GM18520 (cell line): ENCODE measurements around the gene MBD6.
"Not testable (repeated sequence)": the region's sequence is repeated elsewhere in the genome, so short reads cannot be mapped to it uniquely, and the experiment has no call there.

Experiments
- ATAC-seq: cut with Tn5 transposase; IDR thresholded peaks from one replicate; pipeline ENCODE4 v1.9.1; 2021; ENCODE audit not compliant: unreplicated experiment

Gene MBD6

DNA sequence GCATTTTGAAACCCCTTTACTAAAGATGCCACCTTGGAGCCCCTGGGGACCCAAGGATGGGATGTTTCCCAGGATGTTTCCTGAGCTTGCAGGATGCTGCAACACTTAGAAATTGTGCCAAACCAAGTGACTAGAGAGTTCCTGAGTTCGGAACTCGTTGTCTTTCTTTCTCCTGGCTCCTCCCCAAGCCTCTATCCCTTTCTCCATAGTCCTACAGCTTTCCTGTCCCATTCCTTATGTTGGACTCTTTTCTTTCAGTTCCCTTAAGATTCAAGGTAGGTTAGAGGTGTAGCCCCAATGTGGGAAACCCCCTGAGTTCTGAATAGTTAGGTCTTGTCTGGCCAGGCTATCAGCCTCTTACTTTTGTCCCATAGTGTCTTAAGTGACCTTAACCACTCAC lies 25.9 kb downstream of the MBD6 start:
- ATAC-seq = no peak

DNA sequence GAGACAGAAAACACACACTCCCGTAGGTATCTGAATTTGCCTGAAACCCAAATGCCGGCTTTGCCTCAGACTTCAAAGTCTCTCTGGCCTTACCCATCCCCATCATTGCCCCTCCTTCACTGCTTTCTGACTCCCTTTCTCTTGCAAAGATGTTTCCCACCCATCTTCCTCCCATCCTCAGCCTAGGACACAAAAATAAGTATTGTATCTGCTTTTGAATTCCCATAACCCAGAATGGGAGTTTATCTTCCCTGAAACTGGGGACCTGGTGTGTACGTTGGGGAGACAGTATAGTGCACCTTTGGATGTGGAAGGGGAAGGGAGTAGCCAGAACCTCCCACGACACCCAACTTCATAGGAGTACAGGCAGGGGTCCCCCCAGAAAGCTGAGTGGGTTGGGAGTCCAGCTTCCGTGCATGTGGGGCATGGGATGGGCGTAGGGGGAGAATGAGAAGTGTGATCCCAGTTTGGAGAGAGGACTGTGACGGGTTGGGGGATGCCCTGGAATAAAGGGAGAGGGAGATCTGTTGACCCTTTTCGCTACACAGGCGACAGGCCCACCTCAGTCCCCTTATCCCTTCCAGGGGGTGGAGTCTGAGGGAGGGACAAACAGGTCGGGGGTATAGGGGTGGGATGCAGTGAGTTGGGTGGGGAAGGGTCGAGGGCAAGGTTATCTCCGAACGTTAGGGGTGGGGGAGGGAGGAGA lies 26.7 kb downstream of the MBD6 start:
- ATAC-seq = no peak

DNA sequence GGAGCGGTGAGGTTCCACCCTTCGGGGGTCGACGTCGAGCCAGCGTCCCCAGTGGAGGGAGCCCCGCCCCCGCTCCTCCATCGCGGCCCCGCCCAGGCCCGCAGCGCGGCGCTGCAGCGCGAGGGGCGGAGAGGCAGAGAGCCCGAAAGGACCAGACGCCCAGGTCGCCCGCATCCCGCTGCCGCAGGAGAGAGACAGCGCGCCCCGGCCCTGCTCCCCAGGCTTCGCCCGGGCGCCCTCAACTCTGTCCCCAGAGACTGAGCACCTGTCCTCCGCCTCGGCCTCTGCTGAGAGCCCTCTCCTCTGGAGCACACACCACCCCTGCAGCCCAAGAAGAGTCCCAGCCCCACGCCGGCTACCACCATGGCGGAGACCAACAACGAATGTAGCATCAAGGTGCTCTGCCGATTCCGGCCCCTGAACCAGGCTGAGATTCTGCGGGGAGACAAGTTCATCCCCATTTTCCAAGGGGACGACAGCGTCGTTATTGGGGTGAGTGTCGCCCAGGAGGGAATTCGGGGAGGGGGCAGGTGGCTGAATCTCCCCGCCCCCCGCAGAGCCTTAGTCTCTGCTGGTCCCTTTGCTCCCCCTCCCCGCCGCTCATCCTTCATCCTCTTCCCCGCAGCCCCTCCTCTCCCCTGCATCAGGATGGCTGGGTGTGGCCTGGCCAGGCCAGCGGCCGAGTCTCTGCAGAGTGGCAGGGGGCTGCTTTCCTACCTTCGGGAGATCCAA lies 27.5 kb downstream of the MBD6 start, which contains the start of gene KIF5A:
TSS of gene KIF5A (plus strand) at position 136 of the 732 bp plus-strand sequence. CDS start at position 364, 228 bp downstream.
- no peak for ATAC-seq

DNA sequence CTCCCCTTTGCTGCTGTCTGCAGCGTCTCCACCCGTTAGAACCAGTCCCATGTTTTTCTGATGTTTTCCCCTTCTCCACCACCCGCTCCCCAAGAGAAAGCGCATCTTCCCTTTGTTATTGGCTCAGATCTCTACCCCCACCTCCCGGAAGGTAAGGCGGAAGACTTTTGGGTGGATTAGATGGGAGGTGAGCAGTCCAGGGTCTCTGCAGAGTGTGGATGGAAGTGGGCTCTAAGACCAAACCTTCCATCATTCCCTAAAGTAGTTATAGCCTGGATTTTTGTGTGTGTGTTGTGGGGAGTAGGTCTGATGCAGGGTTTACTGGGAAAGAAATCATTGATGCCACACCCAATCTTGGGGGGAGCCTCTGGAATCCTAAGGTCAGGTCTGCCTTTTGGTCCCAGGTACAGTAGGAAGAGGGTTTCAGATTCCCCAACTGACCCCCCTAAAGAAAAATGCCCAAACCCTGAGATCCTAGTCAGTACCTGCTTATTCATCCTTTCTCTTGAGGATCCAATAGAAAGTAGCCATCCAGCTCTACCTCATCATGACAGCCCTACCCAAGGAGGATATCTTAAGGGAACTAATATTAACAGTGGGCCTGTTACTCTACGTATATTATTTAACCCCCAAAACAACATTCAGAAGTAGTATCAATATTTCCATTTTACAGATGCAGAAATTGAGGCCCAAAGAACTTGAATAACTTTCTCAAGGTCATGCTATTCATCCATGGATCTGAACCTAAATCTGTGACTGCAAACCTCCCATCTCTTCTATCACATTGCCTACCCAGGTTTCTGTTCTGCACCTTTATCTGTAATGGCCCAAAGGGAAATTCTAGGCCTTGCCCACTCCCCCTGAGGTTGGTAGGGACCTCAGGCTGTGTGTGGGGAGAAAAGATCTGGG lies 28.3 kb downstream of the MBD6 start:
- ATAC-seq = no peak

DNA sequence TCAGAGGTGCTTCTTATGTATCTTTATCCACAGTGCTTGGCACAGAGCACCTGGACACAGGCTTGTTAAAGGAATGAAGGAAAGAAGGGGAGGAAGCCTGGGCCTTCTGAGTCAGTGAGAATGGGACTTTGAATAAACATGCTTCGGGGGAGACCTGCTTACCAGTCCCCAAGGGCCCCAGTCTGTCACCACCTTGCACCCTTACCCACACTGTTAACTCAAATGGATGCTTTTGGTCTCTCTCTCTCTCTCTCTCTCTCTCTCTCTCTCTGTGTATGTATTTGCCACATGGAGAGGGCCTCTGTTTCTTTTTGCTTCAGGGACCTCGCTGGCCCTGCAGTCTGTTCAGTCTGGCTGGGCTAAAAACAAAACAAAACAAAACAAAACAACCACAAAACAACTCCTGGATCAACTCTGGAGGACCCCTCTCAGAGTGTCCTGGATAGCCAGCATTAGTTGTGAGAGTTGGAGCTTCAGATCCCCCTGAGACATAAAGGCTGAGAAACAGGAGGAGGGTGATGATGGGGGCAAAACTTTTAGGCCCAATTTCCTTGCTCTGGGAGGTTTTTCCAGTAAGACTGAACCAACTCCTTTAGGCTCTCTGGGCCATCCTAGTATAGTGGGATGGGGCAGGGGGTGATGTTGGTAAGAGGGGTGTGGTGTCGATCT lies 29.1 kb downstream of the MBD6 start:
- ATAC-seq = no peak

DNA sequence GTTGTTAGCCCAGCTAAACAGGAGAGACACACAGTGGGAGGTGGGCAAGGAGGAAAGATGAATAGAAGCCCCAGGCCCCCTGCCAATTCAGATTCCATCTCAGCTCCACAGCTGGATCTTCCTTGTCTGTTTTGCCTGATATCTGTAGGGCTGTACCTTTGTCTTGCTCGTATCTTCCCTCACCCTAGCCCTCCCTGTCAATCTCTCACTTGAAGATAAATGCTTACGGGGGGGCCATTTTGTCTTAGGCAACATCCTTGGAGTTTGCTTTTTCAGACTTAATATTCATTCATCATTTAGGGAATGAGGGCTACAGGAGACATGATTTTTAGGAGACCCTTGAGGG lies 29.7 kb downstream of the MBD6 start:
- ATAC-seq = no peak

DNA sequence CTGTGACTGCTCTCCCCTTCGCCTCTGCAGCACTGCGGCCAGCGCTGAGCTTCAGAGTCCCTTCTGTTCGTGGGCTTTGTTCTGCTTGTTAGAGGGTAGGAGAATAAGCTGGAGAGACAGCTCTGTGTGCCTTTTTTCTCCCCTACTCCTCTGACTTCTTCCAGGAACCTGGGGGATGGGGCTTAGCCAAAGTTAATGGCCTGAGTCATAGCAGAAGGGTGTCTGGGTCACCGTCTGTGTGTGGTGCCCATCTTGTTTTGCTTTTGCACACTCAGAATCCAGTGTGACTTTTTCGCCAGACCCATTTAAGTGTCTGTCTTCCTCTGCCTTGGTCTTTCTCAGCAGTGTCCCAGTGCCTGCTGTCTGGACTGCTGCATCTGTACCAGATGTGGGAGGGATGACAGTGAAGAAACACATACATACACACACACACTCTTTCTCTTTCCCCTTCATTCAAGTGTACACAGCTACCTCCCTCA lies 30.2 kb downstream of the MBD6 start:
- no peak for ATAC-seq

DNA sequence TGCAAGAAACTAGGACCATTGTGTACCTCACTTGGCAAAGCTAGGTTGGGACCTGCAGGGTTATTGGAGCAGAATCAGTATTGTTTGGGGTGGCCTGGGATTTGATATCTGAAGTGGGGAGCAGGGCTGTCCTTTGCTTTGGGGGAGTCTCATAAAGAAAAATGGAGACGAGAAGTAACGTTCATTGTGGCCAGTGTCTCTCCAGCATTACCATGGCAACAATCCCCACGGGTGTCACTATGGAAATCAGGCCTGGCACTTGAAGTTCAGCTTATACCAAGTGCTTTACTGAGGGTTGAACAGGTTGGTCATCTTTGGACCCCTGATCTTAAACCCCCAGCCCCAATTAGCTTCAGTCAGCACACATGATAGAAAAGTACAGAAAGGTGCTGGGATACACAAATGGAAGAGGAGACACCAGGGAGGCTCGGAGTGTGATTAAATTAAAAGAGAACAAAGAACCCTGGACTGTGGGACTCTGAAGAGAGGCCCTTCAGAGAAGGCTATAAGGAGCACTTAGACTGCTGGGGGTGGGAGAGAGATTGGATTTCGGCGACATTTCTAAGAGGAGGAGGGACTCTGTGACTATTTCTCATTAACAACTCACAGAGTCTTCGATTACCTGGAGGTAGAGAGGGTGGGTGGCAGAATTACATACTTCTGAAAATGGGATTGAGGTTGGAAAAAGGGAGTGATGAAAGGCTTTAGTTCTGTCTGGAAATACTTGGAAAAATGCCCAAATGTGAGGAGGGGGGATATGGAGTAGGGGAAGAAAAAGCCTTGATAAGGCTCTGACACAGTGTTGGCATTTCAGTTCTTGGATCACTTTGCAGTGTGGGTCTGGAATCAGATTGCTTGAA lies 30.9 kb downstream of the MBD6 start:
- ATAC-seq = no peak

DNA sequence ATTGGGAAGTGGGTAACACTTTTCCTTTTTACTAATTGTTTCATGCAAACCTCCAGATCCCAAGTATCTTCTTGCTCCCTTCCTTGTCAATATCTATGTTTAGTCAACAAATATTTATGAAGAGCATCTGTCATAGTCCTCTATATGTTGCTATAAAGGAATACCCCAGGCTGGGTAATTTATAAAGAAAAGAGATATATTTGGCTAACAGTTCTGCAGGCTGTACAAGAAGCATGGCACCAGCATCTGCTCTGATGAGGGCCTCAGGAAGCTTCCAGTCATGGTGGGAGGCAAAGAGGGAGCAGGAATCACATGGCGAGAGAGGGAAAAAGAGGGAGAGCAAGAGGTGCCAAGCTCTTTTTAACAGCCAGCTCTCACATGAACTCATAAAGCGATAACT lies 31.8 kb downstream of the MBD6 start:
- no peak for ATAC-seq

DNA sequence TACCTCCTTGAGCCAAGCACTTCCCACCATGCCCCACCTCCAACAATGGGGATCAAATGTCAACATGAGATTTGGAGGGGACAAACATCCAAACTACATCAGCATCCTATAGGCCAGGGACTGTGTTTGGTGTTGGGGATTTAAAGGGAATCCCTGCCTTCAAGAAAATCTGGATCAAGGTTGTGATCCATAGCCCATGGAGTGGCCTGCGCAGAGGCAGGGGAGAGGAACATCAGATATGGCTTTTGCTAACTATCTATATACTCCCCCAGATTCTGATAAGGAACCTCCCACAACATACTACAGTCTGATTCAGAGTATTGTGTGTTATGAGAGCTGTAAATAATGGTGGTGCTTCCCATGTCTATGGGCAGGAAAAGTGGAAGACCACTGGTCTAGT lies 32.3 kb downstream of the MBD6 start:
- no peak for ATAC-seq

DNA sequence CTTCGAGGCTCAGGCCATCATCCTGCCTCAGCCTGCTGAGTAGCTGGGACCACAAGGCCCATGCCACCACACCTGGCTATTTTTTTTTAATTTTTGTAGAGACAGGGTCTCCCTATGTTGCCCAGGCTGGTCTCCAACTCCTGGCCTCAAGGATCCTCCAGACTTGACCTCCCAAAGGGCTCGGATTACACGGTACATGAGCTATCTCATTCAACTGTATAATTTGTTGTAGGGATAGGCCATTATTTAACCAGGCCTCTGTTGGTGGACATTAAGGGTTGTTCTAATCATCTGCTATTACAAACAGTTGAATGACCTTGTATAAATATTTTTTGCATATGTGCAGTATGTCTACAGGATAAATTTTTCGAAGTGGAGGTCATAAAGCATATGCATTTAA lies 36.2 kb downstream of the MBD6 start:
- no peak for ATAC-seq

DNA sequence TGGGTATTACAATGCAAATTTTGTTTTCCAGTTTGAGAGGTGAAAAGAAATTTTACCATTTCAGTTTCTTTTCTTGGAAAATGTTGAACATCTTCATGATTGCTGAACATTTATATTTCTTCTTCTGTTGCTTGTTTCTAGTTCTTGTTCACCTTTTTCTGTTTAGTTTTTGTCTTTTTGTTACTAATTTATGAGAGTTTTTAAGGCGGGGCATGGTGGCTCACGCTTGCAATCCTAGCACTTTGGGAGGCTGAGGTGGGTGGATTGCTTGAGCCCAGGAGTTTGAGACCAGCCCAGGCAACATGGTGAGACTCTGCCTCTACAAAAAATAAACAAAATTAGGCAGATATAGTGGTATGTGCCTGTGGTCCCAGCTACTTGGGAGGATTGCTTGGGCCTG lies 37.9 kb downstream of the MBD6 start:
- ATAC-seq = no peak

DNA sequence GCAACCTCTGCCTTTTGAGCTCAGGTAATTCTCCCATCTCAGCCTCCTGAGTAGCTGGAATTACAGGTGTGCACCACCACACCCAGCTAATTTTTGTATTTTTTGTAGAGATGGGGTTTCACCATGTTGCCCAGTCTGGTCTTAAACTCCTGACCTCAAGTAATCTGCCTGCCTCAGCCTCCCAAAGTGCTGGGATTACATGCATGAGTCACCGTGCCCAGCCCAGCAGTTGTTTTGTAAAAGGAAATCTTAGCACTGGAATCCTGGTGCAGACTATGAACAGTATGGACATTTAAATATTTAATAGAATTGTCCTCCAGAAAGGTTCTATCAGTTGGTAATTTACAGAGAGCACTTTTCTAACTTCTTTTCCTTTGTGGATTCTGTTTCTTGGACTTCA lies 38.5 kb downstream of the MBD6 start:
- ATAC-seq = not testable (repeated sequence)

DNA sequence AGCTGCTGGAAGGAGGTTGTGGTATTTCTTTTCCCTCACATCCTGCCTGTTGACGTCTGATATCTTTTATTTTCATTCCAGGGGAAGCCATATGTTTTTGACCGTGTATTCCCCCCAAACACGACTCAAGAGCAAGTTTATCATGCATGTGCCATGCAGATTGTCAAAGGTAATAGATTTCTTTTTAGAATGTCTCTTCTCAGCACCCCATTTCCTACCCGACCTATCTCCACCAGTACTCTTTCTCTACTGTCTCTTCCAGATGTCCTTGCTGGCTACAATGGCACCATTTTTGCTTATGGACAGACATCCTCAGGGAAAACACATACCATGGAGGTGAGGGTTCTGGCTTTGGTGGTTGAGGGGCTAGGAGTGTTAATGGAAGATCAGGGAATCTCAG lies 40.7 kb downstream of the MBD6 start:
- ATAC-seq = no peak

DNA sequence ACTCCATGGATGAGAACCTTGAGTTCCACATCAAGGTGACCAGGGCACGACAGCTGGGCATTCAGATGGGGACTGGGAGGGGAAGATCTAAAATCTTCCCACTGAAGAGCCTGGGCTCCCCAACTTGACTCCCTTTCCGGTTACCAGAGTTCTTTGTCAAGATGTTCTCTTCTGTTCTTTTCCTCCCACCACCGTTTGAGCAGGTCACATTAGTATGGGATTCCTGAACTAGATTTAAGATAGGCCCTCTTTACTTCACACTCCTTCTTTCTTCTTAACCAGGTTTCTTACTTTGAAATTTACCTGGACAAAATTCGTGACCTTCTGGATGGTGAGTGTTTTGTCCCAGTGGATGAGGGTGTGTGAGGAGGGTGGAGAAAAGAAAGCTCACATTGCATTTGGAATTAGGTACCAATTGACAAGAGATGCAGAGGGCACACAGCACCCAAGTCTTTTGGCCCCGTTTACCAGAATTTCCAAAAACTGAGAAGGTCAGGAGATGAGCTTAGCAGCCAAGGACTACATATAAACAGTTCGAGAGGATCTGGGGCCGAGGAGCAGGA lies 41.6 kb downstream of the MBD6 start:
- ATAC-seq = no peak

DNA sequence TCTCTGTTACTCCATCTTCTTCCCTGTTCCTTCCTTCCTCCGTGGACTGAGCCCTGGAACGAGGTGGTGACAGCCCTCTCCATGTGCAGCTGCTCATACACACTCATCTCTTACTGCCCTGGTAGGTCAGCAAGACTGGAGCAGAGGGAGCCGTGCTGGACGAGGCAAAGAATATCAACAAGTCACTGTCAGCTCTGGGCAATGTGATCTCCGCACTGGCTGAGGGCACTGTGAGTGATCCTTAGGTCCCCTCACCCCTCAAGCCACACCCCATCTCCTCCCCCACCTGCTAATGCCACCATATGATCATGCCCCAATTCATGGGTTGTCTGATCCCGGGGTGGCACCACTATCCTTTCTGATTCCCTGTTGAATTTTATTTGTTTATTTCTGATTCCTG lies 46.2 kb downstream of the MBD6 start:
- no peak for ATAC-seq

DNA sequence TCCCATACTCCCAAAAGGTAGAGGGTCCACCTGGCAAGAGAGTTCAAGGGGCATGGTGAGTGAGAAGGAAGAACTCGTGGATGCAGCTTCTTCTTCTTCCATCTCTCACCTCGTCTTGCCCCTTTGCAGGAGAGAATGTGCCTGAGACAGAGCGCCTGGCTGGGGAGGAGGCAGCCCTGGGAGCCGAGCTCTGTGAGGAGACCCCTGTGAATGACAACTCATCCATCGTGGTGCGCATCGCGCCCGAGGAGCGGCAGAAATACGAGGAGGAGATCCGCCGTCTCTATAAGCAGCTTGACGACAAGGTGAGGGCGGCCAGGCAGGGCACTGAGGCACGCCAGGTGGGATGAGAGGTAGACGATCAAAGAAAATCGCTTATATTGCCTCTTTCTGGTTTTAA lies 47.2 kb downstream of the MBD6 start:
- ATAC-seq = no peak

DNA sequence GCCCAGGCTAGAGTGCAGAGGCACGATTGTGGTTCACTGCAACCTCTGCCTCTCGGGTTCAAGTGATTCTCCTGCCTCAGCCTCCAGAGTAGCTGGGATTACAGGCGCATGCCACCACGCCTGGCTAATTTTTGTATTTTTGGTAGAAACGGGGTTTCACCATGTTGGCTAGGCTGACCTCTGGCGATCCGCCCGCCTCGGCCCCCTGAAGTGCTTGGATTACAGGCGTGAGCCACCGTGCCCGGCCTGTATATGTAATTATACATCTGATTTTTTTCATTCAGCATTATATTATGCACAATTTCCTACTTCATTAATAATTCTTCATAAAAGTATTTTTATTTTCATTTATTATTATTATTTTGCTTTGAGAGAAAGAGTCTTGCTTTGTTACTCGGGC lies 47.8 kb downstream of the MBD6 start:
- ATAC-seq = not testable (repeated sequence)

DNA sequence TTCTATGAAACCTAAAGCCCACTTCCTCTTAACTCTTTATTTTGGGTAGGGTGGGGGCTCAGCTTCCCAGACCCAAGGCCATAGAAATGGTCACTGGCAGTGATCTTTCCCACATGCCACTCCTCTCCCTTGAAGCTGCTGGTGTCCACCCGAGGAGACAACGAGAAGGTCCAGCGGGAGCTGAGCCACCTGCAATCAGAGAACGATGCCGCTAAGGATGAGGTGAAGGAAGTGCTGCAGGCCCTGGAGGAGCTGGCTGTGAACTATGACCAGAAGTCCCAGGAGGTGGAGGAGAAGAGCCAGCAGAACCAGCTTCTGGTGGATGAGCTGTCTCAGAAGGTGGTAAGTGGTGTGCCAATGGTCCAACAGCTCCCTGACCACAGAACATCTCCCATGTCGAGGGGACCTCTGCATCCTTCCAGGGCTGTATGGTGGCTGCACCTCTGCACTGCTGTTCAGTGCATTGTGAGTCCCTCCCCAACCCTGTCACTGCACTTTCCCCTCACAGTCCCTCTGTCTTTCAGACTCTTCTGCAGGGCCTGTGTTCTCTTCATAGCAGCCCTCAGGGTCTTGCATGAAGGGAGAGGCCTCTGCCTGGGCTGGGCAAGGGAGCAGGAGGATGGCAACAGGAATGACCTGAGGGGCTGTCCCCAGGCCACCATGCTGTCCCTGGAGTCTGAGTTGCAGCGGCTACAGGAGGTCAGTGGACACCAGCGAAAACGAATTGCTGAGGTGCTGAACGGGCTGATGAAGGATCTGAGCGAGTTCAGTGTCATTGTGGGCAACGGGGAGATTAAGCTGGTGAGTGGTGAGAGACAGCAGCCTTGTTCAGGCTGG lies 49.5 kb downstream of the MBD6 start:
- no peak for ATAC-seq
